ENCODE data around the gene ZNF708.
"Not testable (repeated sequence)": the region's sequence is repeated elsewhere in the genome, so short reads cannot be mapped to it uniquely, and the experiment has no call there.

ZNF708 gene

DNA sequence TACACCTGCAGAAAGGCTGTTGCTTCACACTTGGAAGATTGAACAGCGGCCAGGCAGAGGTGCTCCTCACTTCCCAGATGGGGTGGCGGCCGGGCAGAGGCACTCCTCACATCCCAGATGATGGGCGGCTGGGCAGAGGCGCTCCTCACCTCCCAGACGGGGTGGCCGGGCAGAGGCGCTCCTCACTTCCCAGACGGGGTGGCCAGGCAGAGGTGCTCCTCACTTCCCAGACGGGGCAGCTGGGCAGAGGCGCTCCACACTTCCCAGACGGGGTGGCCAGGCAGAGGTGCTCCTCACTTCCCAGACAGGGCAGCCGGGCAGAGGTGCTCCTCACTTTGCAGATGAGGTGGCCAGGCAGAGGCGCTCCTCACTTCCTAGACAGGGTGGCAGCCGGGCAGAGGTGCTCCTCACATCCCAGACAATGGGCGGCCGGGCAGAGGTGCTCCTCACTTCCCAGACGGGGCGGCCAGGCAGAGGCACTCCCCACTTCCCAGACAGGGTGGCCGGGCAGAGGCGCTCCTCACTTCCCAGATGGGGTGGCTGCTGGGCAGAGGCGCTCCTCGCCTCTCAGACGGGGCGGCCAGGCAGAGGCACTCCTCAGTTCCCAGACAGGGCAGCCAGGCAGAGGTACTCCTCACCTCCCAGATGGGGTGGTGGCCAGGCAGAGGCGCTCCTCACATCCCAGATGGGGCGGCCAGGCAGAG is 69.6 kb downstream of the ZNF708 start:
- not testable (repeated sequence) for DNase-seq

GRCh38 chr19:21256722-21257121 is 72.5 kb downstream of the ZNF708 start:
- DNase-seq = no peak
